Smooth muscle cell (in vitro differentiated cells): Measurements from ENCODE around the gene TIMM21. TPM values are rescaled to one million over a fixed set of nuclear protein-coding genes. Genes with fewer than 3 reads are reported as not detected.

Experiments
- DNase-seq: peaks from one replicate; lab custom pipeline; 2025; ENCODE audit not compliant: unreplicated experiment; lab: John Stamatoyannopoulos, UW
- H2AFZ ChIP-seq: fragments of 200-600 bp; sonication (generic); 2 replicates; pipeline ENCODE4 v1.6.0; 2016; ENCODE audit warnings: antibody characterized with exemption, low read depth, mild to moderate bottlenecking
- H3F3A ChIP-seq: fragments of 200-600 bp; sonication (generic); 2 replicates; pipeline ENCODE4 v1.6.0; 2017; ENCODE audit warnings: antibody characterized with exemption, low read depth
- H3K27ac ChIP-seq: fragments of 200-600 bp; sonication (generic); 2 replicates; pipeline ENCODE4 v1.5.1; 2016; ENCODE audit warnings: low read depth, mild to moderate bottlenecking
- H3K27me3 ChIP-seq: fragments of 200-600 bp; sonication (generic); 2 replicates; pipeline ENCODE4 v1.6.1; 2016; ENCODE audit warnings: low read depth, mild to moderate bottlenecking
- H3K36me3 ChIP-seq: fragments of 200-600 bp; sonication (generic); 2 replicates; pipeline ENCODE4 v1.5.1; 2016; ENCODE audit warnings: low read depth
- H3K4me1 ChIP-seq: fragments of 200-600 bp; sonication (generic); 2 replicates; pipeline ENCODE4 v1.5.1; 2016; ENCODE audit warnings: low read depth
- H3K4me2 ChIP-seq: fragments of 200-600 bp; sonication (generic); 2 replicates; pipeline ENCODE4 v1.6.0; 2016; ENCODE audit warnings: mild to moderate bottlenecking
- H3K4me3 ChIP-seq: fragments of 200-600 bp; sonication (generic); 2 replicates; pipeline ENCODE4 v1.5.1; 2016; ENCODE audit warnings: mild to moderate bottlenecking
- H3K79me2 ChIP-seq: fragments of 200-600 bp; sonication (generic); 2 replicates; pipeline ENCODE4 v1.6.0; 2016; ENCODE audit warnings: low read depth, mild to moderate bottlenecking
- H3K9ac ChIP-seq: fragments of 200-600 bp; sonication (generic); 2 replicates; pipeline ENCODE4 v1.6.0; 2016; ENCODE audit warnings: low read depth
- H3K9me3 ChIP-seq: fragments of 200-600 bp; sonication (generic); replicated peaks from 2 replicates; pipeline ENCODE4 v1.5.1; 2016; ENCODE audit warnings: low read depth
- H4K20me1 ChIP-seq: fragments of 200-600 bp; sonication (generic); 2 replicates; pipeline ENCODE4 v1.6.0; 2016; ENCODE audit warnings: low read depth
- CTCF ChIP-seq: fragments of 200-600 bp; sonication (generic); IDR thresholded peaks from 2 replicates; pipeline ENCODE4 v1.5.1; 2017; ENCODE audit warnings: borderline replicate concordance, mild to moderate bottlenecking, antibody characterized with exemption; ENCODE audit not compliant: insufficient read depth, poor library complexity, severe bottlenecking
- WGBS: methylation state at CpG from one replicate; pipeline ENCODE4 v1.1.7; 2016; ENCODE audit warnings: low lambda C conversion rate; 5-methylcytosine and 5-hydroxymethylcytosine counted together
- polyA plus RNA-seq: library from polyadenylated mRNA; unstranded; fragments of >200 nt; fragmentation: Nextera tagmentation; extraction: Ambion mirVana; gene quantifications from 2 replicates; pipeline ENCODE4 v1.2.1, GENCODE V29; 2016
- total RNA-seq: library from RNA; depleted of rRNA; stranded (reverse); fragments of >200 nt; gene quantifications from 2 replicates; pipeline ENCODE4 v1.2.3, GENCODE V29; 2014

Gene TIMM21
- total and polyA plus RNA-seq, 2 experiments from 2014 or later = 27.6 to 72.6 TPM

GRCh38 chr18:74200780-74201179, 52.5 kb downstream of the TIMM21 start:
- no peaks in the 10 kb centered on the region for H4K20me1 ChIP-seq
- H3K4me3 ChIP-seq = no peak overlapping the region
- no peaks in the 10 kb centered on the region for H3K79me2 ChIP-seq
- no peaks in the 10 kb centered on the region for H3K27me3 ChIP-seq
- no peak overlapping the region for H3K27ac ChIP-seq
- 90% methylated on average over 16 of the region's 17 CpGs for WGBS
- H2AFZ ChIP-seq = no peak overlapping the region
- DNase-seq = no peak
- TF ChIP-seq CTCF = no peak
- H3K4me2 ChIP-seq = no peak overlapping the region
- no peaks in the 10 kb centered on the region for H3K36me3 ChIP-seq
- H3K4me1 ChIP-seq = no peaks in the 10 kb centered on the region
- no peaks in the 10 kb centered on the region for H3F3A ChIP-seq
- no peak overlapping the region for H3K9ac ChIP-seq
- H3K9me3 ChIP-seq = no peaks in the 10 kb centered on the region

- no peaks in the 10 kb centered on the region for H4K20me1 ChIP-seq
- no peak overlapping the region for H3K4me3 ChIP-seq
- H3K4me2 ChIP-seq = no peak overlapping the region
- WGBS = 87% methylated on average over 7 of the region's 7 CpGs
- H3K36me3 ChIP-seq = no peaks in the 10 kb centered on the region
- H3K79me2 ChIP-seq = no peaks in the 10 kb centered on the region
- no peak for DNase-seq
- no peaks in the 10 kb centered on the region for H3F3A ChIP-seq
- H3K27me3 ChIP-seq = no peaks in the 10 kb centered on the region
- H3K27ac ChIP-seq = no peak overlapping the region
- TF ChIP-seq CTCF = no peak
- no peak overlapping the region for H3K9ac ChIP-seq
- no peaks in the 10 kb centered on the region for H3K9me3 ChIP-seq
- no peaks in the 10 kb centered on the region for H3K4me1 ChIP-seq
- no peak overlapping the region for H2AFZ ChIP-seq
Measured at GRCh38 chr18:74203811-74204210, 55.5 kb downstream of the TIMM21 start.

GRCh38 chr18:74204526-74205152, 56.3 kb downstream of the TIMM21 start:
- Histone ChIP-seq H3K79me2 (no peaks in the 10 kb centered on the region), H3K36me3 (no peaks in the 10 kb centered on the region), H3K9ac (no peak overlapping the region), H3K4me1 (no peaks in the 10 kb centered on the region), H3K27ac (no peak overlapping the region), H4K20me1 (no peaks in the 10 kb centered on the region), H3K4me3 (no peak overlapping the region), H3K4me2 (no peak overlapping the region), H3K27me3 (no peaks in the 10 kb centered on the region), H2AFZ (no peak overlapping the region), H3K9me3 (no peaks in the 10 kb centered on the region), H3F3A (no peaks in the 10 kb centered on the region)
- no peak for TF ChIP-seq CTCF
- 94% methylated on average over 3 of the region's 5 CpGs for WGBS
- DNase-seq = no peak

Other genes with a start within 250 kb of the TIMM21 start
- gene FBXO15, start 689 bp upstream of the TIMM21 start, total RNA-seq = 0.22 and 7.8 TPM in 2 replicates
- gene FBXO15, start 689 bp upstream of the TIMM21 start, polyA plus RNA-seq = 2.2 and 2.5 TPM in 2 replicates
- 52.8 and 61.5 TPM in 2 replicates for gene CYB5A, start 143.4 kb downstream of the TIMM21 start, total RNA-seq
- 77.6 and 83.2 TPM in 2 replicates for gene CYB5A, start 143.4 kb downstream of the TIMM21 start, polyA plus RNA-seq
- not detected in 2 replicates for gene C18orf63, start 167.3 kb downstream of the TIMM21 start, total RNA-seq
- not detected in 2 replicates for gene C18orf63, start 167.3 kb downstream of the TIMM21 start, polyA plus RNA-seq